DOHH2 (cell line): ENCODE measurements around the gene KCNQ1.

ENCODE experiments used
- H3F3A ChIP-seq: fragments of 200-600 bp; sonication (generic), shearing (Covaris generic); 2 replicates; pipeline ENCODE4 v1.6.0; 2016; ENCODE audit warnings: antibody characterized with exemption, mild to moderate bottlenecking; ENCODE audit not compliant: control insufficient read depth, insufficient read depth
- H3K27ac ChIP-seq: fragments of 200-600 bp; sonication (generic); 2 replicates; pipeline ENCODE4 v1.5.1; 2014; ENCODE audit warnings: low read depth, mild to moderate bottlenecking, low read length, moderate library complexity
- H3K27me3 ChIP-seq: fragments of 200-600 bp; sonication (generic); 2 replicates; pipeline ENCODE4 v1.6.1; 2014; ENCODE audit warnings: mild to moderate bottlenecking, low read length, mixed read lengths; ENCODE audit not compliant: control insufficient read depth
- H3K36me3 ChIP-seq: fragments of 200-600 bp; sonication (generic); 2 replicates; pipeline ENCODE4 v1.6.1; 2014; ENCODE audit warnings: mild to moderate bottlenecking, low read length, moderate library complexity, mixed read lengths; ENCODE audit not compliant: control insufficient read depth
- H3K4me1 ChIP-seq: fragments of 200-600 bp; sonication (generic); 2 replicates; pipeline ENCODE4 v1.6.1; 2014; ENCODE audit warnings: mild to moderate bottlenecking, low read length, mixed read lengths; ENCODE audit not compliant: control insufficient read depth
- H3K4me2 ChIP-seq: fragments of 200-600 bp; sonication (generic); 2 replicates; pipeline ENCODE4 v1.6.0; 2014; ENCODE audit warnings: mild to moderate bottlenecking, low read length, moderate library complexity
- H3K4me3 ChIP-seq: fragments of 200-600 bp; sonication (generic); 2 replicates; pipeline ENCODE4 v1.5.1; 2014; ENCODE audit warnings: mild to moderate bottlenecking, low read length, mixed read lengths
- H3K79me2 ChIP-seq: fragments of 200-600 bp; sonication (generic); 2 replicates; pipeline ENCODE4 v1.6.1; 2014; ENCODE audit warnings: mild to moderate bottlenecking, low read length, mixed read lengths; ENCODE audit not compliant: control insufficient read depth
- H3K9me2 ChIP-seq: fragments of 200-600 bp; sonication (generic); replicated peaks from 2 replicates; pipeline ENCODE4 v1.6.1; 2014; ENCODE audit warnings: mild to moderate bottlenecking, low read length, mixed read lengths; ENCODE audit not compliant: control insufficient read depth
- H3K9me3 ChIP-seq: fragments of 200-600 bp; sonication (generic); 2 replicates; pipeline ENCODE4 v1.6.1; 2014; ENCODE audit warnings: antibody characterized with exemption, low read length, mixed read lengths; ENCODE audit not compliant: control insufficient read depth, insufficient read depth
- H4K20me1 ChIP-seq: fragments of 200-600 bp; sonication (generic); 2 replicates; pipeline ENCODE4 v1.6.0; 2014; ENCODE audit warnings: low read depth, mild to moderate bottlenecking, antibody characterized with exemption, low read length, moderate library complexity; ENCODE audit not compliant: control insufficient read depth, insufficient read depth
- CTCF ChIP-seq: fragments of 200-600 bp; sonication (generic); IDR thresholded peaks from one replicate; pipeline ENCODE4 v1.5.1; 2014; ENCODE audit warnings: antibody characterized with exemption, mild to moderate bottlenecking, low read depth, low read length; ENCODE audit not compliant: poor library complexity, severe bottlenecking
- EZH2phosphoT487 ChIP-seq: fragments of 200-600 bp; sonication (generic); IDR thresholded peaks from 2 replicates; pipeline ENCODE4 v1.6.1; 2017; ENCODE audit warnings: borderline replicate concordance, mild to moderate bottlenecking, antibody characterized with exemption, low read length, moderate library complexity, mixed read lengths

Gene KCNQ1

GRCh38 chr11:2664376-2664775, 219.6 kb downstream of the KCNQ1 start:
- Histone ChIP-seq H3K9me3 (peaks cover 4% of the 10 kb centered on the region; the same call in 1 of the 2 replicates), H3K36me3 (no peaks in the 10 kb centered on the region), H3F3A (no peaks in the 10 kb centered on the region), H3K27ac (no peak overlapping the region), H4K20me1 (no peaks in the 10 kb centered on the region), H3K9me2 (no peaks in the 10 kb centered on the region), H3K4me2 (no peak overlapping the region), H3K27me3 (no peaks in the 10 kb centered on the region), H3K4me3 (no peak overlapping the region), H3K79me2 (no peaks in the 10 kb centered on the region), H3K4me1 (no peaks in the 10 kb centered on the region)
- TF ChIP-seq EZH2phosphoT487 (no peak), CTCF (no peak)

GRCh38 chr11:2664791-2665525, 220.2 kb downstream of the KCNQ1 start:
- H3K4me2 ChIP-seq = no peak overlapping the region
- no peaks in the 10 kb centered on the region for H3F3A ChIP-seq
- no peaks in the 10 kb centered on the region for H3K36me3 ChIP-seq
- peaks cover 4% of the 10 kb centered on the region; the same call in 1 of the 2 replicates for H3K9me3 ChIP-seq
- no peaks in the 10 kb centered on the region for H4K20me1 ChIP-seq
- H3K4me1 ChIP-seq = no peaks in the 10 kb centered on the region
- no peak overlapping the region for H3K4me3 ChIP-seq
- H3K79me2 ChIP-seq = no peaks in the 10 kb centered on the region
- no peak overlapping the region for H3K27ac ChIP-seq
- TF ChIP-seq EZH2phosphoT487 (no peak), CTCF (no peak)
- no peaks in the 10 kb centered on the region for H3K27me3 ChIP-seq
- H3K9me2 ChIP-seq = no peaks in the 10 kb centered on the region

- H3K27ac ChIP-seq = no peak overlapping the region
- no peak overlapping the region for H3K4me2 ChIP-seq
- H3K9me3 ChIP-seq = 0 out of 2 replicates have a peak, but pooled peaks cover 3% of the 10 kb centered on the region
- H3K36me3 ChIP-seq = no peaks in the 10 kb centered on the region
- no peaks in the 10 kb centered on the region for H3K27me3 ChIP-seq
- TF ChIP-seq CTCF (no peak), EZH2phosphoT487 (no peak)
- no peak overlapping the region for H3K4me3 ChIP-seq
- H3K9me2 ChIP-seq = no peaks in the 10 kb centered on the region
- H3F3A ChIP-seq = no peaks in the 10 kb centered on the region
- no peaks in the 10 kb centered on the region for H4K20me1 ChIP-seq
- H3K79me2 ChIP-seq = no peaks in the 10 kb centered on the region
- H3K4me1 ChIP-seq = no peaks in the 10 kb centered on the region
These were observed 221.0 kb downstream of the KCNQ1 start for GRCh38 chr11:2665526-2666400.
